NCI-H2081 treated with DMSO at 0.1 percent for 48 hours (cell line): ENCODE results near the gene ADAMTS17.

ENCODE experiments used
- DNase-seq: peaks from one replicate; lab custom pipeline; 2025; lab: John Stamatoyannopoulos, UW

The ADAMTS17 gene

GRCh38 chr15:100278596-100279380 lies 63.0 kb downstream of the ADAMTS17 start:
- no peak for DNase-seq

GRCh38 chr15:100277087-100277855 lies 64.5 kb downstream of the ADAMTS17 start:
- no peak for DNase-seq

GRCh38 chr15:100276506-100276905 lies 65.3 kb downstream of the ADAMTS17 start:
- no peak for DNase-seq

GRCh38 chr15:100275641-100276040 lies 66.1 kb downstream of the ADAMTS17 start:
- no peak for DNase-seq

- no peak for DNase-seq
These were observed 71.9 kb downstream of the ADAMTS17 start for GRCh38 chr15:100269831-100270230.

- DNase-seq: no peak
These were observed 75.6 kb downstream of the ADAMTS17 start for GRCh38 chr15:100266166-100266565.

- DNase-seq: no peak
These were observed 76.1 kb downstream of the ADAMTS17 start for GRCh38 chr15:100265641-100266035.

- DNase-seq: no peak
These were observed 76.7 kb downstream of the ADAMTS17 start for GRCh38 chr15:100264994-100265640.

GRCh38 chr15:100263721-100264455 lies 77.9 kb downstream of the ADAMTS17 start:
- no peak for DNase-seq

GRCh38 chr15:100263031-100263430 lies 78.7 kb downstream of the ADAMTS17 start:
- no peak for DNase-seq

- no peak for DNase-seq
These were observed 80.2 kb downstream of the ADAMTS17 start for GRCh38 chr15:100261302-100262240.

GRCh38 chr15:100259266-100259665 lies 82.5 kb downstream of the ADAMTS17 start:
- DNase-seq: no peak

- no peak for DNase-seq
These were observed 84.7 kb downstream of the ADAMTS17 start for GRCh38 chr15:100256970-100257650.

- no peak for DNase-seq
These were observed 85.4 kb downstream of the ADAMTS17 start for GRCh38 chr15:100256101-100256969.

- DNase-seq: no peak
These were observed 86.1 kb downstream of the ADAMTS17 start for GRCh38 chr15:100255644-100256043.

- DNase-seq: no peak
These were observed 87.1 kb downstream of the ADAMTS17 start for GRCh38 chr15:100254691-100255090.

- no peak for DNase-seq
These were observed 87.5 kb downstream of the ADAMTS17 start for GRCh38 chr15:100254285-100254684.

GRCh38 chr15:100253640-100254039 lies 88.1 kb downstream of the ADAMTS17 start:
- DNase-seq: no peak

GRCh38 chr15:100252779-100253417 lies 88.9 kb downstream of the ADAMTS17 start:
- DNase-seq: no peak
